Astrocyte of the hippocampus (primary cell): ENCODE data around the gene ARF3.
A peak's percentile ranks its signal among the peaks of the same experiment; 100 is the strongest.

Source experiments
- DNase-seq: peaks from one replicate; pipeline ENCODE4 v3.0.0; 2011; ENCODE audit warnings: low read depth, low spot score

Gene ARF3

DNA sequence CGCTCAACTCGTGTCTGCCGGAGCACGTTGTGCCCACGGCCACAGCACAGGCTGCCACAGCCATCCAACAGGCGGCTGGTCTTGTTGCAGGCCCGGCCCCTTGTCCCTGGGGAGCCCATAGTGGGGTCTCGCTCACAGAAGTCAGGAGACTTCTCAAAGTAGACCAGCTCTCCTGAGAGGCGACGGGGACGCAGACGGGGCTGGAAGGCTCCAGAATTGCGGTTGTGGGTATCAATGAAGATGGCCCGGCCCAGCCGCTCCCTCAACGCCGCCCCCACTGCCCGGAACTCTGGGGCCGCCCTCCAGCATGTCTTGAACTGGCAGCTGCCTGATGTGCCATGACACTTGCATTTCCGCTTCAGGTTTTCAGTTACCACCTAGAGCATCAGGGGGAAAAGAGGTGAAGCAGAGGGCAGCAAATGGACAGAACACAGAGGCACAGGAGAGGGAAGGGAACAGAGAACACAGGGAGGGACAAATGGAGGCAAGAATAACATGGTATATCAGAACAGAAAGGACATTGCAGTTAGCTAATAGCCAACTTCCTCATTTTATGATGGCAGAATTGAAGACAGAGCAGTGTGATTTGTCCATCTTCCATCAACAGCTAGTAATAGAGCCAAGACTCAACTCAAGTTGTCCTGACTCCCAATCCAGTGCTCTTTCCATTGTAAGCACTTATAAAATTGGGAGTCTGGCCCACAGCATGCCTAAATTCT lies 9.0 kb upstream of the ARF3 start:
- no peak for DNase-seq

- DNase-seq: no peak
Observed at GRCh38 chr12:48965298-48965838, 8.1 kb upstream of the ARF3 start.

DNA sequence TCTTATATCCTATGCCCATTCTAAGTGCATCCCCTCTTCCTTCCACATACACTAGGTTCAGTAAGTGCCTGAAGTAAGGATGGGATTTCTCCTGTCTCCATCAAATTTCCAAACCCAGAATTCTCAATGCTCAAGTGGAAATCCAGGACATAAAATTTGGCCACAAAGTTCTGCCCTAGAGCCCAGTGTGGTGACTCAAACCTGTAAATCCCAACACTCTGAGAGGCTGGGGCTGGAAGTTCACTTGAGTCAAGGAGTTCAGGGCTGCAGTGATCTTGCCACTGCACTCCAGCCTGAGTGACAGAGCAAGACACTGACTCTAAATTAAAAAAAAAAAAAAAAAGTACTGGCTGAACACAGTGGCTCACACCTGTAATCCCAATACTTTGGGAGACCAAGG lies 4.5 kb upstream of the ARF3 start:
- DNase-seq: no peak

DNA sequence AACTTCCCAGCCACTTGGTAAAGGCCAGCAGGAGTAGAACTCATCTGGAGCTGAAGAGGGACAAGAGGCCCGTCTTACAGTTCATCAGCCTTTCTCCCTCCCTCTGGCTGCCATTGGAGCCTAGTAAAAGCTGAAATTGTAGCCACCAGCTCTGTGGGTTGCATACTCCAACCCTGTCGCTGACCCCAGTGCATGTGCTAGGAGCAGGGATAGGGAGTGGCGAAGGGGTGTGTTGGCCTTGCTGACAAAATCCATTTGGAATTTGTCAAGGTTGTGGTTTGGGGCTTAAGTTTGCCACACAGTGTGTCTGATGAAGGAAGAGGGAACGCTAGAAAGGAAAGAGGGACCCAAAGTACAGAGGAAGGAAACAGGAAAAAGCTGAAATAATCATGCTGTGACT lies 4.0 kb upstream of the ARF3 start:
- DNase-seq: no peak

- DNase-seq: no peak
Observed at GRCh38 chr12:48960834-48961233, 3.5 kb upstream of the ARF3 start.

DNA sequence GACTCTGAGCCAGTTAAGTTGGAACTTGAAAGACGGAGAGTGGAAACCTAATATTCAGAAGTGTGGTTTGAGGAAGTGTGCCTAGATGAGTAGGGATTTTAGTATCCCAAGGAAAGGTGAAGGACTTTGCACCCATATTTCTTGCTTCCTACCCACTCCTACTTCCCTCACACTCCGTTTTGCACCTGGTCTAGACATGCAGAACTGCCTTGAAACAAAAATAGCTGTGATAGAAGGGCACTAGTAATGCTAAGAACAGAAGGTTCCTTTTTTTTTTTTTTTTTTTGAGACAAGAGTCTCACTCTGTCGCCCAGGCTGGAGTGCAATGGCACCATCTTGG lies 732 bp upstream of the ARF3 start:
- no peak for DNase-seq

DNA sequence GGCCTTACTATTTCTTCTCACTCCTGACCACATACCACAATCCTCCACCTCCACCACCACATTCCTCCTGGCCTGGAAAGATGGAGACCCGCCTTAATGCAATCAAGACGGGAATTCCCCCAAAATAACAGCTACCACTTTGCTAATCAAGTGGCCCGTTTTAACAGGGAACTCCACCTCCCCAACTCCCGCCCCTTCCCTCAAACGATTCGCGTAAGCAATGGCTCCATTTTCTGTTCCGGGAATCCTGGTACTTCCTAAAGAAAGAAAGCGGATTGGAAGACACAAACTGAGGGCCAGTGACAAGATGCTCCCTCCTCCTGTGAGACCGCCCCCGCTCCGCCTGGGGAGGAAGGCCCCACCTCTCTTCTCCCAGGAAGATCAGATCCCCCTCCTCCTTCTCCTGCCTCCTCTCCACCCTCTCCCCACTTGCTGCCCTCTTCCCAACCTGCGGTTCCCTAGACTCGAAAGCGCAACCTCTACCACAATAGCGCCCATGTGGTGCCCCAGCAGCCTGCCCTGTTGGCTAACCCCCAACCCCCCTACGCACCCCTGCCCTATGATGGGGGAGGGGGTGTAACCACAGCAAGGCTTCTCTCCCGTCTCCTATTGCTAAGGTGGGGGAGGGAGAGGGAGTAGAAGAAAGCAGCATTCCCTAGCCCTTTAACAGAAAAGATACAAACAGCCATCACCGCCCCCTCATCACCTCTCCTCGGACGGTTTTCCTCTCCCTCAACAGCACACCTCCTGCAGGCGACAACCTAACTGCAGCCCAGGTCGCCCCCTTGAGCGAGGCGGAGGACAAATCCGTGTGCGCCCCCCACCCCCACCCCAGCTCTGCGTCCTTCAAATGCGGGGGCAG lies 777 bp downstream of the ARF3 start:
- DNase-seq: peak; percentile 98

GRCh38 chr12:48954841-48955501 lies 2.3 kb downstream of the ARF3 start:
- DNase-seq: no peak

DNA sequence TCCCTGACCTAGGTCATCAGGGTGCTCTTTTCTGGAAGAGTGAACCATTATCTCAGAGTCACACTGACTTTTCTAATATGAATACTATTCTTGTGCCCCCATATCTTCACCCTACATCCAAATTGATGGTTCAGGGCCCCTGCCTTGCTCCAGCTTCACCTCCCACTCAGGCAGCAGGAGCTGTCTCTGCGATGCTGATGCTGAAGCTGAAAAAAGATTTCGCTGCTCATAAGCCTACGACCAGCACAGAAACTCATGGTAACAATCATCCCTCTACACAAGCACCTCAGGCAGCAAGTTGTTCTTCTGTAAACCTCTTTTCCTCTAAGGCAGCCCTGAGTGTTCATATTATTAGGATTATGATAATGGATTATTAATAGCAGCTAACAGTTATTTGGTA lies 3.2 kb downstream of the ARF3 start:
- no peak for DNase-seq

GRCh38 chr12:48952691-48953090 lies 4.6 kb downstream of the ARF3 start:
- DNase-seq: no peak

- DNase-seq: no peak
Observed at GRCh38 chr12:48947727-48948126, 9.6 kb downstream of the ARF3 start.

DNA sequence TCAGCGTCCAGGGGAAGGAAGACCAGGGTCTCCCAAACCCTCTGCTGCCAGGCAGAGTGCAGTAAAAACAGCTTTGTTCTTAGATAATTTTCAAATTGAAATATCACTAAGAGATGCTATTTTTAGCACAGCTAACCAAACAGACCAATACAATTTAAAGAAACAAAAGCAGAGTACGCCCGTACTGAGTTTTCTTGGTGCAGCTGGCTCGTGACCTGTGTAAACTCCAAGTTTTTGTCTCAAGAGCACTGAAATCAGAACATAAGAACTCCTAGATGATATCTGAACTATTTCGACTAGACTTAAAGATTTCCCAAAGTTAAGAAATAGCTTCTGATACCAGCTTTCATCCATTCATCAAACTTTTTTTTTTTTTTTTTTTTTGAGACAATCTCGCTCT lies 10.3 kb downstream of the ARF3 start:
- no peak for DNase-seq

GRCh38 chr12:48946205-48946604 lies 11.1 kb downstream of the ARF3 start:
- DNase-seq: no peak

DNA sequence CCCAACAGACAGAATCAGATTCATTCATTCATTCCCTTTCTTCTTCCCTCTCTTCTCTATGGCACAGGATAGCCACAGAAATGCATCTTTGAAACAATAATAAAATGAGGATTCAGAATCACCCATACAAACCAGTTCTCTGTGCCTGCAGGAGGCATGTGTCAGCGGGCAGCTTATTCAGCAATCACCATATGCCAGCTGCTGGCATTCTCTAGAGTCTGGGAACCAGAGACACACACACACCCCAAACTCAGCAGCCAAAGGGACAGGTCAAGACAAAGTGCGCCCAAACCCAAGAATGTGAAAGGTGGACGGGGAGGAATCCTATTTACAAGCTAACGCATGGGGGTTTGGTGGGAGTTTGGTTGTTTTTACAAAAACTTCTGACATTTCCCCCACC lies 14.1 kb downstream of the ARF3 start:
- DNase-seq: no peak

GRCh38 chr12:48940181-48940580 lies 17.1 kb downstream of the ARF3 start:
- no peak for DNase-seq

GRCh38 chr12:48938805-48939204 lies 18.5 kb downstream of the ARF3 start:
- no peak for DNase-seq

DNA sequence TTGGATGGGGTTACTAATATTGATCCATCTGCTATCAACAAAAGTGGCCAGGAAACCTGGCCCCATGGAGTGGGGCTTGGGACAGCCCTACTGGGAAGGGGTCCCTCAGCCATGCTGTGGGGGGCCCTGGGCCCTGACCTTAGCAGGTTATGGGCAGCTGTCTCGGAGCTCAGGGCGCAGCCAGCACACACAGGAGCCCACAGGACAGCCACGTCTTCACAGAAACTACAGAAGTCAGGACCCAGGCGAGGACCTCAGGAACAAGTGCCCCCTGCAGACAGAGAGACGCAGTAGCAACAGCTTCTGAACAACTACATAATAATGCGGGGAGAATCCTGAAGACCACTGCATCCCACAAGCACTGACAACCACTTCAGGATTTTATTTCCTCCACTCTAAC lies 20.1 kb downstream of the ARF3 start:
- DNase-seq: no peak

GRCh38 chr12:48936379-48936979 lies 20.8 kb downstream of the ARF3 start:
- peak; percentile 84 for DNase-seq

GRCh38 chr12:48934312-48934706 lies 23.0 kb downstream of the ARF3 start:
- no peak for DNase-seq

DNA sequence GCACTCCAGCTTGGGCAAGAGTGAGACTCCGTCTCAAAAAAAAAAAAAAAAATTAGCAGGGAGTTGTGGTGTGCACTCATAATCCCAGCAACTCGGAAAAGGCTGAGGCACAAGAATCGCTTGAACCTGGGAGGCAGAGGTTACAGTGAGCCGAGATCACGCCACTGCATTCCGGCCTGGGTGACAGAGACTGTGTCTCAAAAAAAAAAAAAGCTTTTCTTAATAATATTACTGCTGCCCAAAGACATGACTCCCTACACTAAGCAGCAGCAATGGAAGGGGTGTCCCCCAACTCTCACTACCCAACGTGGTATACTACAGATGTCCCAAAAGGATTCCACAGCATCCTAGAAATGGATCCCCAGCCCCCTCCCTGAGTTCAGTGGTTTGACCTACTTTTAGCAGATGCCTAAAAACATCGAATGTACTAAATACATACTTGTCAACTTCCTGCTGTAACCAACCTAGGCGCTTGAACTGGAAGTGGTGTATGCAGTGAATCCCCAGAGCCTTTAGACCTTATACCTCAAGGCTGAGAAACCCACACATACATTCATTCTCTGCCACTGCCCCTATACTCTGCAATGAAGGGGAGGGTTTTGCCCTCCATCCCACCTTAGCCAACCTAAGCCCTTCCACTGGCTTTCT lies 23.5 kb downstream of the ARF3 start:
- DNase-seq: no peak

DNA sequence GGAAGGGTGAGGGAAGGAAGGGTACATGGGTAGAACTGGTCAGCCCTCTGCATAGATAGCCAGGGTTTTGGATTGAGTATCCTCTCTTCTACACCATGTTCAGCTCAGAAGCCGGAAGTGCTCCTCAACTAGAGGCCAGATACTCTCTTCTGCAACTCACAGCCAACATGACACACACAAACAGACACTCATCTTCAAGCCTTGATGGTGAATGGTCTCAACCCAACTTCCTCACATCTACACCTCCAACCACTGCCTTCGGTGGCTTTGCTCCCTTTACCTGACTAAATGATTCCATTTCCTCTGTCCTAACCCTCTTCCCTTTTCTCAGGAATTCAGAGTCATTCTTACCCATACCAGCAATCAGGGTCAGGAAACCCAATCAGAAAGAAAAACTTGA lies 24.4 kb downstream of the ARF3 start:
- no peak for DNase-seq

DNA sequence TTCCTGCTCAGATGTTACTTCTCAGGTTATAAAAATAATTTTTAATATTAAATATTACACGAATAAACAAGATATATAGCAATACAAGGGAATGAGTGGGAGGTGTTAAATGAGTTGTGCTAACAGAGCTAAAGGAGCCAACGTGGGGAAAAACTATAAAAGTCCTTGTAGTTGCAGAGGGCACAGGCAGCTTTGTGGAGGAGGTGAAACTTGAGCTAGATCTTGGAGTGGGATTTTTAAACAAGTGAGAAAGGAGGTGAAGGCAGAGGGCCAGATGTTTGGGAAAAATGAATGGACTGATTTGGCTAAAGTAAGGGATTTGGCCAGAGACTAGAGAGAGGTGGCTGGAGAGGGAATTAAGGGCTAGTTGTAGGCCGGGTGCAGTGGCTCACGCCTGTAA lies 26.8 kb downstream of the ARF3 start:
- DNase-seq: no peak
